Naive thymus-derived CD8-positive, alpha-beta T cell (primary cell): Measurements from ENCODE around the gene TEKT2. TPM values are rescaled to one million over a fixed set of nuclear protein-coding genes. Genes with fewer than 3 reads are reported as not detected.

Experiments used
- ATAC-seq, 2 donors: fragments of 150-1000 bp; cut with Tn5 transposase in 1 of 2; sonication (Bioruptor Pico), chemical (Tn5 transposase) in 1 of 2; 1 replicate in 1 of 2; 2 replicates in 1 of 2; pipeline ENCODE4 v1.10.0; 2021; ENCODE audit warnings: mild to moderate bottlenecking in 2 of 2, moderate library complexity in 2 of 2
- POLR2A ChIA-PET: fragments of 350-600 bp; sonication (Branson Sonifier 250); formaldehyde crosslinking; loops from one replicate; lab custom pipeline; 2021; ENCODE audit warnings: antibody characterized with exemption; lab: Charles Lee
- DNase-seq, 10 donors: peaks; one replicate each; pipeline versions ENCODE4 v3.0.0 to v3.0.0-alpha.2; 2020 to 2022
- H3K27ac Mint-ChIP-seq, 10 donors: one replicate each; pipeline ENCODE4 v1.8.0; 2020 to 2022; ENCODE audit warnings: mild to moderate bottlenecking in 10 of 10, mixed read lengths in 10 of 10, moderate library complexity in 4 of 10, inconsistent platforms in 1 of 10
- H3K27me3 Mint-ChIP-seq, 5 donors: one replicate each; pipeline ENCODE4 v1.8.0; 2021 to 2022; ENCODE audit warnings: mixed read lengths in 5 of 5
- H3K36me3 Mint-ChIP-seq, 3 donors: one replicate each; pipeline ENCODE4 v1.8.0; 2020 to 2022; ENCODE audit warnings: mixed read lengths in 3 of 3, mild to moderate bottlenecking in 2 of 3, inconsistent platforms in 1 of 3
- H3K4me1 Mint-ChIP-seq, 4 donors: one replicate each; pipeline ENCODE4 v1.8.0; 2021 to 2022; ENCODE audit warnings: mixed read lengths in 4 of 4
- H3K4me3 Mint-ChIP-seq, 10 donors: one replicate each; pipeline ENCODE4 v1.8.0; 2020 to 2022; ENCODE audit warnings: mild to moderate bottlenecking in 10 of 10, mixed read lengths in 10 of 10, moderate library complexity in 6 of 10, inconsistent platforms in 1 of 10
- H3K9me3 Mint-ChIP-seq, 9 donors: one replicate each; pipeline ENCODE4 v1.8.0; 2020 to 2022; ENCODE audit warnings: mixed read lengths in 9 of 9, mild to moderate bottlenecking in 3 of 9, inconsistent platforms in 1 of 9, moderate library complexity in 1 of 9
- polyA plus RNA-seq, 3 donors: library from polyadenylated mRNA; unstranded; fragments of 300-500 nt; fragmentation: Illumina TruSeq; gene quantifications; one replicate each; pipeline ENCODE4 v1.2.3, GENCODE V29; 2021
- total RNA-seq, 8 experiments: library from RNA in 2 of 8; stranded (reverse) in 2 of 8; gene quantifications; one replicate each; pipeline ENCODE4 v1.2.3 and lab custom pipeline; 2021 to 2026

TEKT2 gene
- total and polyA plus RNA-seq, 5 experiments from 2014 or later, result not detected

GRCh38 chr1:36111151-36111550 is 27.3 kb downstream of the TEKT2 start:
- POLR2A ChIA-PET, result interaction anchor here (1.0 to 6.9 kb wide), 2 partner anchors 18 to 23 kb away, joined by 7 to 44 read pairs; no protein-coding TSS in a partner anchor
- Mint-ChIP-seq H3K27me3 (no peaks in the 10 kb centered on the region), H3K4me3 (peak overlapping the region in 8 of 10 donors; percentile 11 to 83 (median 46)), H3K9me3 (no peaks in the 10 kb centered on the region), H3K36me3 (no peaks in the 10 kb centered on the region), H3K27ac (peak overlapping the region in 9 of 10 donors; percentile 54 to 93 (median 81)), H3K4me1 (peaks cover 24 to 55% (median 42%) of the 10 kb centered on the region in 4 donors)
- ATAC-seq (no peak), DNase-seq (no peak)

- Mint-ChIP-seq H3K4me3 (no peak overlapping the region), H3K9me3 (no peaks in the 10 kb centered on the region), H3K27me3 (no peaks in the 10 kb centered on the region), H3K36me3 (no peaks in the 10 kb centered on the region), H3K27ac (peak overlapping the region in 2 of 10 donors; percentile 48 to 66), H3K4me1 (peaks cover 22 to 49% (median 36%) of the 10 kb centered on the region in 4 donors)
- POLR2A ChIA-PET, result interaction anchor here (1.1 kb wide), 2 partner anchors 9 to 37 kb away, joined by 3 to 4 read pairs; partner anchors contain the start of gene TRAPPC3
- no peak for DNase-seq
- no peak for ATAC-seq
Observed at GRCh38 chr1:36112823-36113222, 28.9 kb downstream of the TEKT2 start.

- H3K9me3 Mint-ChIP-seq, result no peaks in the 10 kb centered on the region
- H3K4me1 Mint-ChIP-seq, result peaks cover 13 to 34% (median 21%) of the 10 kb centered on the region in 4 donors
- ATAC-seq (no peak), DNase-seq (no peak)
- POLR2A ChIA-PET, result interaction anchor here (1.7 kb wide), 1 partner anchor 43 kb away, joined by 3 read pairs; no protein-coding TSS in a partner anchor
- H3K4me3 Mint-ChIP-seq, result no peak overlapping the region
- peak overlapping the region in 2 of 10 donors; percentile 23 to 59 for H3K27ac Mint-ChIP-seq
- no peaks in the 10 kb centered on the region for H3K36me3 Mint-ChIP-seq
- H3K27me3 Mint-ChIP-seq, result no peaks in the 10 kb centered on the region
Observed at GRCh38 chr1:36114371-36114770, 30.5 kb downstream of the TEKT2 start.

- H3K36me3 Mint-ChIP-seq, result no peaks in the 10 kb centered on the region
- POLR2A ChIA-PET, result interaction anchor here (1.7 kb wide), 1 partner anchor 42 kb away, joined by 3 read pairs; no protein-coding TSS in a partner anchor
Observed at GRCh38 chr1:36115200-36115669, 31.3 kb downstream of the TEKT2 start.

GRCh38 chr1:36115931-36116330 is 32.0 kb downstream of the TEKT2 start:
- no peak overlapping the region for H3K4me3 Mint-ChIP-seq
- peaks cover 0 to 3% (median 0%) of the 10 kb centered on the region in 5 donors for H3K27me3 Mint-ChIP-seq
- POLR2A ChIA-PET, result interaction anchor here (1.7 kb wide), 1 partner anchor 41 kb away, joined by 3 read pairs; no protein-coding TSS in a partner anchor
- DNase-seq (no peak), ATAC-seq (no peak)
- peaks cover 8 to 21% (median 12%) of the 10 kb centered on the region in 4 donors for H3K4me1 Mint-ChIP-seq
- H3K36me3 Mint-ChIP-seq, result no peaks in the 10 kb centered on the region
- H3K27ac Mint-ChIP-seq, result no peak overlapping the region
- H3K9me3 Mint-ChIP-seq, result no peaks in the 10 kb centered on the region

More at GRCh38 chr1:36115200-36115669, 31.3 kb downstream of the TEKT2 start:
- no peaks in the 10 kb centered on the region for H3K9me3 Mint-ChIP-seq
- H3K4me1 Mint-ChIP-seq, result peaks cover 10 to 28% (median 16%) of the 10 kb centered on the region in 4 donors
- H3K4me3 Mint-ChIP-seq, result no peak overlapping the region
- ATAC-seq, result no peak
- no peak for DNase-seq
- H3K27ac Mint-ChIP-seq, result peak overlapping the region in 1 of 10 donors; percentile 49
- H3K27me3 Mint-ChIP-seq, result peaks cover 0 to 3% (median 0%) of the 10 kb centered on the region in 5 donors

- H3K27ac Mint-ChIP-seq, result peak overlapping the region in 1 of 10 donors; percentile 44
Observed at GRCh38 chr1:36116901-36117300, 33.0 kb downstream of the TEKT2 start.

GRCh38 chr1:36118447-36119204 is 34.7 kb downstream of the TEKT2 start:
- no peak for ATAC-seq
- POLR2A ChIA-PET, result interaction anchor here (0.6 to 5.7 kb wide), 4 partner anchors 10 to 46 kb away, joined by 3 to 35 read pairs (median 5); no protein-coding TSS in a partner anchor
- H3K27me3 Mint-ChIP-seq, result peaks cover 8 to 19% (median 16%) of the 10 kb centered on the region in 5 donors
- no peaks in the 10 kb centered on the region for H3K9me3 Mint-ChIP-seq
- H3K27ac Mint-ChIP-seq, result peak overlapping the region in 1 of 10 donors; percentile 47
- DNase-seq, result no peak
- H3K36me3 Mint-ChIP-seq, result no peaks in the 10 kb centered on the region
- H3K4me1 Mint-ChIP-seq, result peaks cover 12 to 14% (median 13%) of the 10 kb centered on the region in 4 donors
- H3K4me3 Mint-ChIP-seq, result no peak overlapping the region

More at GRCh38 chr1:36116901-36117300, 33.0 kb downstream of the TEKT2 start:
- no peaks in the 10 kb centered on the region for H3K36me3 Mint-ChIP-seq
- DNase-seq (no peak), ATAC-seq (no peak)
- no peak overlapping the region for H3K4me3 Mint-ChIP-seq
- H3K9me3 Mint-ChIP-seq, result no peaks in the 10 kb centered on the region
- peaks cover 0 to 3% (median 0%) of the 10 kb centered on the region in 5 donors for H3K27me3 Mint-ChIP-seq
- POLR2A ChIA-PET, result interaction anchor here (0.5 to 1.5 kb wide), 3 partner anchors 16 to 28 kb away, joined by 3 to 4 read pairs (median 4); no protein-coding TSS in a partner anchor
- H3K4me1 Mint-ChIP-seq, result peaks cover 0 to 13% (median 5%) of the 10 kb centered on the region in 4 donors

GRCh38 chr1:36119456-36119855 is 35.6 kb downstream of the TEKT2 start:
- H3K27me3 Mint-ChIP-seq, result peaks cover 11 to 25% (median 22%) of the 10 kb centered on the region in 5 donors
- no peaks in the 10 kb centered on the region for H3K36me3 Mint-ChIP-seq
- POLR2A ChIA-PET, result interaction anchor here (0.6 to 5.7 kb wide), 4 partner anchors 11 to 1871 kb away, joined by 3 to 35 read pairs (median 4); no protein-coding TSS in a partner anchor
- H3K4me1 Mint-ChIP-seq, result peaks cover 14 to 21% (median 19%) of the 10 kb centered on the region in 4 donors
- DNase-seq (no peak), ATAC-seq (no peak)
- no peak overlapping the region for H3K4me3 Mint-ChIP-seq
- H3K27ac Mint-ChIP-seq, result no peak overlapping the region
- H3K9me3 Mint-ChIP-seq, result no peaks in the 10 kb centered on the region

GRCh38 chr1:36122062-36123030 is 38.5 kb downstream of the TEKT2 start:
- peaks cover 19 to 40% (median 30%) of the 10 kb centered on the region in 5 donors for H3K27me3 Mint-ChIP-seq
- peak overlapping the region in 6 of 10 donors; percentile 10 to 79 (median 48) for H3K4me3 Mint-ChIP-seq
- ATAC-seq, result peak in 1 of 2 donors; percentile 7
- no peaks in the 10 kb centered on the region for H3K9me3 Mint-ChIP-seq
- no peak for DNase-seq
- H3K36me3 Mint-ChIP-seq, result no peaks in the 10 kb centered on the region
- H3K4me1 Mint-ChIP-seq, result peaks cover 29 to 43% (median 36%) of the 10 kb centered on the region in 4 donors
- POLR2A ChIA-PET, result interaction anchor here (1.1 to 5.7 kb wide), 2 partner anchors 9 to 14 kb away, joined by 4 to 35 read pairs; no protein-coding TSS in a partner anchor
- H3K27ac Mint-ChIP-seq, result peak overlapping the region in 7 of 10 donors; percentile 24 to 77 (median 47)

GRCh38 chr1:36123356-36123755 is 39.5 kb downstream of the TEKT2 start:
- DNase-seq, result peak in 2 of 10 donors; percentile 22 to 29
- H3K4me1 Mint-ChIP-seq, result peaks cover 29 to 47% (median 37%) of the 10 kb centered on the region in 4 donors
- H3K9me3 Mint-ChIP-seq, result no peaks in the 10 kb centered on the region
- ATAC-seq, result peak; percentile 65 to 70
- POLR2A ChIA-PET, result interaction anchor here (5.7 kb wide), 1 partner anchor 15 kb away, joined by 35 read pairs; no protein-coding TSS in a partner anchor
- peaks cover 19 to 40% (median 30%) of the 10 kb centered on the region in 5 donors for H3K27me3 Mint-ChIP-seq
- peak overlapping the region; percentile 10 to 79 (median 64) for H3K4me3 Mint-ChIP-seq
- H3K27ac Mint-ChIP-seq, result peak overlapping the region in 8 of 10 donors; percentile 7 to 83 (median 43)
- no peaks in the 10 kb centered on the region for H3K36me3 Mint-ChIP-seq

GRCh38 chr1:36124404-36125128 is 40.7 kb downstream of the TEKT2 start:
- peaks cover 29 to 47% (median 37%) of the 10 kb centered on the region in 4 donors for H3K4me1 Mint-ChIP-seq

More at GRCh38 chr1:36124404-36125128, 40.7 kb downstream of the TEKT2 start:
- Mint-ChIP-seq H3K27ac (peak overlapping the region in 6 of 10 donors; percentile 8 to 66 (median 40)), H3K27me3 (peaks cover 19 to 40% (median 30%) of the 10 kb centered on the region in 5 donors), H3K4me3 (peak overlapping the region; percentile 64 to 84 (median 78)), H3K36me3 (no peaks in the 10 kb centered on the region), H3K9me3 (no peaks in the 10 kb centered on the region)
- ATAC-seq, result no peak
- no peak for DNase-seq
- POLR2A ChIA-PET, result no interaction called here
